DND-41 (cell line): ENCODE results near the gene OR10A5.
"Not testable (repeated sequence)": the region's sequence is repeated elsewhere in the genome, so short reads cannot be mapped to it uniquely, and the experiment has no call there.

ENCODE experiments used
- ATAC-seq: fragments of 200-7000 bp; cut with Tn5 transposase; 3 replicates; pipeline ENCODE4 v1.9.1; 2021; ENCODE audit warnings: low read depth; ENCODE audit not compliant: insufficient read depth
- DNase-seq: peaks from one replicate; pipeline ENCODE4 v3.0.0-alpha.2; 2020
- H2AFZ ChIP-seq: 2 replicates; pipeline ENCODE4 v1.6.0; 2012; ENCODE audit warnings: low read depth, low read length
- H3K27ac ChIP-seq: 2 replicates; pipeline ENCODE4 v1.5.1; 2012; ENCODE audit warnings: low read length, inconsistent platforms
- H3K27me3 ChIP-seq: fragments of 200-600 bp; sonication (generic); 2 replicates; pipeline ENCODE4 v1.6.0; 2012; ENCODE audit warnings: low read length, mild to moderate bottlenecking, inconsistent platforms; ENCODE audit not compliant: insufficient read depth, poor library complexity
- H3K36me3 ChIP-seq: 2 replicates; pipeline ENCODE4 v1.5.1; 2012; ENCODE audit warnings: low read length, inconsistent platforms; ENCODE audit not compliant: insufficient read depth
- H3K4me1 ChIP-seq: 2 replicates; pipeline ENCODE4 v1.5.1; 2012; ENCODE audit warnings: mild to moderate bottlenecking, low read length; ENCODE audit not compliant: insufficient read depth
- H3K4me2 ChIP-seq: 2 replicates; pipeline ENCODE4 v1.6.0; 2012; ENCODE audit warnings: mild to moderate bottlenecking, moderate library complexity, low read length, inconsistent platforms; ENCODE audit not compliant: insufficient read depth
- H3K4me3 ChIP-seq, 2 experiments: fragments of 200-600 bp in 1 of 2; shearing (Covaris generic) in 1 of 2; 2 replicates each; pipeline ENCODE4 v1.5.1; 2012 to 2016; ENCODE audit warnings: inconsistent platforms in 2 of 2, low read length in 2 of 2, mild to moderate bottlenecking in 2 of 2, low read depth in 1 of 2, moderate library complexity in 1 of 2
- H3K79me2 ChIP-seq: 2 replicates; pipeline ENCODE4 v1.6.0; 2012; ENCODE audit warnings: low read length, inconsistent platforms; ENCODE audit not compliant: insufficient read depth
- H3K9ac ChIP-seq: 2 replicates; pipeline ENCODE4 v1.6.0; 2012; ENCODE audit warnings: low read depth, mild to moderate bottlenecking, inconsistent platforms, low read length, moderate library complexity
- H3K9me3 ChIP-seq: 2 replicates; pipeline ENCODE4 v1.5.1; 2012; ENCODE audit warnings: low read length, moderate library complexity, mild to moderate bottlenecking, inconsistent platforms; ENCODE audit not compliant: insufficient read depth, severe bottlenecking
- H4K20me1 ChIP-seq: 2 replicates; pipeline ENCODE4 v1.6.0; 2012; ENCODE audit warnings: low read length; ENCODE audit not compliant: insufficient read depth
- CTCF ChIP-seq: IDR thresholded peaks from 2 replicates; pipeline ENCODE4 v1.5.1; 2012; ENCODE audit warnings: borderline replicate concordance, low read length, moderate library complexity, mild to moderate bottlenecking; ENCODE audit not compliant: poor library complexity, severe bottlenecking; ENCODE audit errors: extremely low read depth
- EZH2 ChIP-seq: IDR thresholded peaks from 3 replicates; pipeline ENCODE4 v1.6.1; 2012; ENCODE audit warnings: borderline replicate concordance, low read depth, mild to moderate bottlenecking, moderate library complexity, low read length, inconsistent platforms; ENCODE audit not compliant: severe bottlenecking

The OR10A5 gene

GRCh38 chr11:6845383-6845782 lies at the start of gene OR10A5:
Gene OR10A5, plus strand, starts transcription at chr11:6845683. Its CDS starts 0 bp downstream, at chr11:6845683.
- Histone ChIP-seq H3K4me1 (no peaks in the 10 kb centered on the region), H3K36me3 (no peaks in the 10 kb centered on the region), H3K79me2 (no peaks in the 10 kb centered on the region), H3K9ac (no peak within 1 kb of the TSS), H3K27ac (no peak within 1 kb of the TSS), H3K4me3 (no peak within 1 kb of the TSS), H4K20me1 (no peaks in the 10 kb centered on the region), H3K9me3 (no peaks in the 10 kb centered on the region), H3K4me2 (no peak within 1 kb of the TSS), H2AFZ (no peak within 1 kb of the TSS), H3K27me3 (no peaks in the 10 kb centered on the region)
- ATAC-seq (no peak), DNase-seq (no peak)
- TF ChIP-seq CTCF (no peak), EZH2 (no peak)

- DNase-seq (no peak), ATAC-seq (no peak)
- H3K4me2 ChIP-seq, result no peak within 1 kb of the TSS
- no peak within 1 kb of the TSS for H3K27ac ChIP-seq
- H4K20me1 ChIP-seq, result no peaks in the 10 kb centered on the region
- H3K9ac ChIP-seq, result no peak within 1 kb of the TSS
- no peaks in the 10 kb centered on the region for H3K36me3 ChIP-seq
- H3K4me3 ChIP-seq, result no peak within 1 kb of the TSS
- H3K4me1 ChIP-seq, result no peaks in the 10 kb centered on the region
- no peak within 1 kb of the TSS for H2AFZ ChIP-seq
- H3K79me2 ChIP-seq, result no peaks in the 10 kb centered on the region
- no peaks in the 10 kb centered on the region for H3K27me3 ChIP-seq
- H3K9me3 ChIP-seq, result no peaks in the 10 kb centered on the region
- TF ChIP-seq EZH2, result no peak
- no peak for TF ChIP-seq CTCF
Measured at GRCh38 chr11:6799402-6799801, 46.1 kb upstream of the OR10A5 start, which contains the start of gene OR6A2. Gene OR6A2, minus strand, starts transcription at chr11:6799689. Its CDS starts 3,981 bp downstream, at chr11:6795708.

GRCh38 chr11:6801075-6801474 lies 44.4 kb upstream of the OR10A5 start:
- H3K4me3 ChIP-seq, result not testable (repeated sequence)

GRCh38 chr11:6812390-6813005 lies 33.0 kb upstream of the OR10A5 start:
- Histone ChIP-seq H3K36me3 (no peaks in the 10 kb centered on the region), H3K4me1 (no peaks in the 10 kb centered on the region), H4K20me1 (no peaks in the 10 kb centered on the region), H3K79me2 (no peaks in the 10 kb centered on the region), H2AFZ (no peak overlapping the region), H3K27me3 (no peaks in the 10 kb centered on the region), H3K4me2 (no peak overlapping the region), H3K4me3 (no peak overlapping the region), H3K9ac (no peak overlapping the region), H3K27ac (no peak overlapping the region), H3K9me3 (no peaks in the 10 kb centered on the region)
- TF ChIP-seq EZH2 (no peak), CTCF (peak; percentile 91)
- ATAC-seq (peak; percentile 95), DNase-seq (peak; percentile 53)

More at GRCh38 chr11:6801075-6801474, 44.4 kb upstream of the OR10A5 start:
- H3K27me3 ChIP-seq, H3K9ac ChIP-seq, H3K4me2 ChIP-seq, H4K20me1 ChIP-seq, DNase-seq, H3K36me3 ChIP-seq, H3K27ac ChIP-seq, H3K4me1 ChIP-seq, ATAC-seq, H3K79me2 ChIP-seq, H2AFZ ChIP-seq, H3K9me3 ChIP-seq: not testable (repeated sequence)
